Ovary (tissue), 9 donors: ENCODE data around the gene FRMD4A. TPM values are rescaled to one million over a fixed set of nuclear protein-coding genes. Genes with fewer than 3 reads are reported as not detected.

Experiments used
- DNase-seq, 5 donors: peaks; one replicate each; pipeline ENCODE4 v3.0.0-alpha.2; 2019 to 2020
- H3K27ac ChIP-seq, 2 donors: fragments of 200-600 bp; one replicate each; pipeline versions ENCODE4 v1.5.1 to v1.8.0; 2019 to 2022
- H3K27me3 ChIP-seq: fragments of 200-600 bp; one replicate; pipeline ENCODE4 v1.8.0; 2022
- H3K36me3 ChIP-seq: fragments of 200-600 bp; sonication (generic); one replicate; pipeline ENCODE4 v1.5.1; 2019
- H3K4me1 ChIP-seq: one replicate; pipeline ENCODE4 v1.8.1; 2013; ENCODE audit warnings: mild to moderate bottlenecking, moderate library complexity; ENCODE audit not compliant: insufficient read depth
- H3K4me3 ChIP-seq: fragments of 200-600 bp; sonication (generic); one replicate; pipeline ENCODE4 v1.5.1; 2017
- H3K9me3 ChIP-seq, 2 donors: fragments of 200-600 bp in 1 of 2; sonication (generic) in 1 of 2; one replicate each; pipeline versions ENCODE4 v1.5.1 to v1.8.1; 2013 to 2019; ENCODE audit warnings: mild to moderate bottlenecking in 1 of 2, moderate library complexity in 1 of 2
- EP300 ChIP-seq: sonication (generic); formaldehyde crosslinking; IDR thresholded peaks from one replicate; pipeline ENCODE4 v1.6.1; 2017; ENCODE audit warnings: antibody characterized with exemption
- POLR2A ChIP-seq: fragments of 450-650 bp; IDR thresholded peaks from one replicate; pipeline ENCODE4 v1.6.1; 2017; ENCODE audit warnings: antibody characterized with exemption, mild to moderate bottlenecking, moderate library complexity
- WGBS, 3 donors: extraction: QIAGEN DNeasy Blood & Tissue Kit in 1 of 3; methylation state at CpG; one replicate each; pipeline versions ENCODE4 v1.1.5 to v1.1.7; 2013 to 2017; 5-methylcytosine and 5-hydroxymethylcytosine counted together
- intact Hi-C, 4 donors: fragments of 100-400 bp; cut with DNase I; formaldehyde crosslinking; loops; one replicate each; pipeline versions ENCODE4 v1.11.0 to v1.15.1; 2022 to 2023
- polyA plus RNA-seq, 2 donors: library from polyadenylated mRNA; stranded (reverse); fragments of 200-250 nt in 1 of 2; fragments of 350-450 nt in 1 of 2; fragmentation: Illumina TruSeq in 1 of 2; extraction: RNeasy Lipid Tissue Mini Kit (QIAGEN cat#74804) in 1 of 2; gene quantifications; one replicate each; pipeline ENCODE4 v1.2.3, GENCODE V29; 2013 to 2014
- total RNA-seq, 7 donors: library from RNA; depleted of rRNA in 2 of 7; stranded (reverse); fragments of >200 nt in 2 of 7; fragmentation: NEBNext Ultra II Directional in 3 of 7; extraction: Animal tissue kit (Norgen Biotek cat#: 25700) in 3 of 7; gene quantifications; one replicate each; pipeline versions ENCODE4 v1.1.0 to v1.2.4, GENCODE V29; 2016 to 2023
- TF ChIP-seq, protein P1 (sequence below), 3 donors: fragments of 450-650 bp in 2 of 3; fragments of 200-600 bp in 1 of 3; IDR thresholded peaks; one replicate each; pipeline versions ENCODE4 v1.5.1 to v1.8.0; 2016 to 2022; ENCODE audit warnings: antibody characterized with exemption in 3 of 3, mild to moderate bottlenecking in 1 of 3
- donor health status: DM: no; HTN: no; CAD: no; lungs with moderate emphysema.
- donor health status: DM: no; HTN: no; CAD: no.
- donor health status: Bipolar disorder and iron deficiency.
- donor health status: DM: yes; HTN: yes; CAD: no.
- donor health status: DM: no; HTN: no; CAD: no.
- donor health status: DM: yes; HTN: yes; CAD: no.

FRMD4A gene
- total and polyA plus RNA-seq, 9 donors = 5.5 to 24.7 (median 11.3) TPM

GRCh38 chr10:14285941-14286560 lies 44.7 kb downstream of the FRMD4A start:
- TF ChIP-seq, protein P1, sequence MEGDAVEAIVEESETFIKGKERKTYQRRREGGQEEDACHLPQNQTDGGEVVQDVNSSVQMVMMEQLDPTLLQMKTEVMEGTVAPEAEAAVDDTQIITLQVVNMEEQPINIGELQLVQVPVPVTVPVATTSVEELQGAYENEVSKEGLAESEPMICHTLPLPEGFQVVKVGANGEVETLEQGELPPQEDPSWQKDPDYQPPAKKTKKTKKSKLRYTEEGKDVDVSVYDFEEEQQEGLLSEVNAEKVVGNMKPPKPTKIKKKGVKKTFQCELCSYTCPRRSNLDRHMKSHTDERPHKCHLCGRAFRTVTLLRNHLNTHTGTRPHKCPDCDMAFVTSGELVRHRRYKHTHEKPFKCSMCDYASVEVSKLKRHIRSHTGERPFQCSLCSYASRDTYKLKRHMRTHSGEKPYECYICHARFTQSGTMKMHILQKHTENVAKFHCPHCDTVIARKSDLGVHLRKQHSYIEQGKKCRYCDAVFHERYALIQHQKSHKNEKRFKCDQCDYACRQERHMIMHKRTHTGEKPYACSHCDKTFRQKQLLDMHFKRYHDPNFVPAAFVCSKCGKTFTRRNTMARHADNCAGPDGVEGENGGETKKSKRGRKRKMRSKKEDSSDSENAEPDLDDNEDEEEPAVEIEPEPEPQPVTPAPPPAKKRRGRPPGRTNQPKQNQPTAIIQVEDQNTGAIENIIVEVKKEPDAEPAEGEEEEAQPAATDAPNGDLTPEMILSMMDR (IDR thresholded peaks at IDR 0.05) = no peak
- TF ChIP-seq POLR2A (no peak), EP300 (no peak)
- H3K27ac ChIP-seq = no peak overlapping the region
- no peaks in the 10 kb centered on the region for H3K27me3 ChIP-seq
- WGBS, 3 donors = 53 to 65% (median 55%) methylated on average over 6 of the region's 6 CpGs
- no peaks in the 10 kb centered on the region for H3K36me3 ChIP-seq
- intact Hi-C loops = no loop called here
- no peaks in the 10 kb centered on the region for H3K4me1 ChIP-seq
- H3K9me3 ChIP-seq = no peaks in the 10 kb centered on the region
- H3K4me3 ChIP-seq = no peak overlapping the region
- no peak for DNase-seq

DNA sequence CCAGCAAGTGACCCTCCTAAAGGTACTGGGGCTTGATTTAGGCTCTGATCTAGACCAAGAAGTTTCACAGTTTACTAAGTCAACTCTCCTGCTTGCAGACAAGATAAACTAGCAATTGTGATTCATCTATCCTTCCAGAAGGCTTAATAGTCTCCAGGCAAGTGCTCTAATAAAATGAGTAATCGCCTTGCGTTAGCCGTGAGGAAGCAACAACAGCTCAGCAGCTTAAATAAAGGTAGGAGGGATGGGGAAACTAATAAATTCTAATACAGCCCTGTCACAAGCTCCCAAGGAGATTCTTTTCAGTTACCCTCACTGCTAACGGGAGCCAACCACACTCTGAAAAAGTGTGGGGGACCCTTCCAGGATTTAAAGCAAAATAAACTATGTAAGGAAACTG lies 48.4 kb downstream of the FRMD4A start:
- 71 to 83% (median 80%) methylated on average over 4 of the region's 4 CpGs for WGBS, 3 donors
- H3K27ac ChIP-seq = no peak overlapping the region

GRCh38 chr10:14278533-14278932 lies 52.2 kb downstream of the FRMD4A start:
- Histone ChIP-seq H3K4me3 (no peak overlapping the region), H3K27me3 (no peaks in the 10 kb centered on the region), H3K27ac (peak overlapping the region in 1 of 2 donors; percentile 37), H3K9me3 (no peaks in the 10 kb centered on the region), H3K4me1 (no peaks in the 10 kb centered on the region), H3K36me3 (no peaks in the 10 kb centered on the region)
- TF ChIP-seq EP300 (no peak), POLR2A (no peak)
- TF ChIP-seq, protein P1 (IDR thresholded peaks at IDR 0.05) = no peak
- intact Hi-C loops = no loop called here
- DNase-seq = no peak
- WGBS, 3 donors = 21 to 40% (median 23%) methylated on average over 8 of the region's 8 CpGs

More for the DNA sequence above, 48.4 kb downstream of the FRMD4A start:
- TF ChIP-seq EP300 = no peak
- no peak for TF ChIP-seq POLR2A
- TF ChIP-seq, protein P1 (IDR thresholded peaks at IDR 0.05) = no peak
- Histone ChIP-seq H3K27me3 (no peaks in the 10 kb centered on the region), H3K4me1 (no peaks in the 10 kb centered on the region), H3K9me3 (no peaks in the 10 kb centered on the region), H3K4me3 (no peak overlapping the region), H3K36me3 (no peaks in the 10 kb centered on the region)
- intact Hi-C loops = loop anchor here in 1 of 4 donors (2.0 kb wide), 1 partner anchor 51 kb away; no protein-coding TSS in a partner anchor
- DNase-seq = no peak

- intact Hi-C loops = no loop called here
- DNase-seq = no peak
- WGBS, 3 donors = 95 to 96% (median 95%) methylated on average over 4 of the region's 4 CpGs
These were observed 54.5 kb downstream of the FRMD4A start for GRCh38 chr10:14276210-14276609.

More at GRCh38 chr10:14276210-14276609, 54.5 kb downstream of the FRMD4A start:
- H3K36me3 ChIP-seq = no peaks in the 10 kb centered on the region
- H3K9me3 ChIP-seq = no peaks in the 10 kb centered on the region
- TF ChIP-seq, protein P1 (IDR thresholded peaks at IDR 0.05) = no peak
- TF ChIP-seq POLR2A (no peak), EP300 (no peak)
- no peak overlapping the region for H3K4me3 ChIP-seq
- no peak overlapping the region for H3K27ac ChIP-seq
- H3K4me1 ChIP-seq = no peaks in the 10 kb centered on the region
- H3K27me3 ChIP-seq = no peaks in the 10 kb centered on the region
